ENCODE measurements around the gene IL17RE. TPM values are rescaled to one million over a fixed set of nuclear protein-coding genes. Genes with fewer than 3 reads are reported as not detected.

The IL17RE gene
- total and polyA plus RNA-seq, 2 experiments from 2014 or later, result 1.1 to 3.4 TPM

GRCh38 chr3:9911863-9912262 is 9.2 kb downstream of the IL17RE start (continued):
- TF ChIP-seq CREB1 (CRISPR knock-in tag; IDR thresholded peaks at IDR 0.05; ENCODE audit: low read depth), result no peak
- TF ChIP-seq NANOG (IDR thresholded peaks at IDR 0.05; ENCODE audit: borderline replicate concordance), result no peak
- TF ChIP-seq REST (IDR thresholded peaks at IDR 0.05; ENCODE audit: unreplicated experiment), result no peak
- no peak for TF ChIP-seq ZNF114 (CRISPR knock-in tag; IDR thresholded peaks at IDR 0.05)
- TF ChIP-seq EZH2phosphoT487 (IDR thresholded peaks at IDR 0.05; ENCODE audit: unreplicated experiment), result no peak

DNA sequence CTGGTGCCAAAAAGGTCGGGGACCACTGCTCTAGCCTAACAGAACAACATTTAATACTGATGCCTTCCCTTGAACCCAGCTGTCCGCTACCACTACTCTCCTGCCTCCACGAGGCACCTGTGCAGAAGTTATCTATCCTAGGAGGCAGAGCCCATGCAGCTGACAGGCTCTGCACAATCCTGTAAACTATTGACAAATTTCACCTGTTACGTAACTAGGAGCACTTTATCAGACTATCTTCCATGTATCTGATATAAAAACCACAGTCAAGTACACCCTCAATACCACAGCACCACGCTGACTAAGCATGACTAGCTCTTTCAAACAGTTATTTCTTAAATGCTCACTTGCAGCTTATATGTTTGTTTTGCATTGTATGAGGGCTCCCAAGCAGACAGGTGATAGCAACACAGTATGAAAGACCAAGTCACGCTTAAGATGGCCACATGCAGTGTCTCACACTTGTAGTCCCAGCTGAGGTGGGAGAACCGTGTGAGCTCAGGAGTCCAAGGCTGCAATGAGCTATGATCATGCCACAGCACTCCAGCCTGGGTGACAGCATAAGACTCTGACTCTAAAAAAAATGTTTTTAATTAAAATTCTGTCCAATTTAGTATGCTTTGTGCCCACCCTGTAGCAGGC is 9.8 kb downstream of the IL17RE start:
- ATAC-seq, result no peak
- no peaks in the 10 kb centered on the region for H3K79me2 ChIP-seq (replicated peaks; ENCODE audit: insufficient read depth)
- H3K27me3 ChIP-seq (ENCODE audit: insufficient read depth), result peaks cover 12% of the 10 kb centered on the region; the same call in 1 of the 2 replicates
- 0 out of 2 replicates have a peak, but pooled peaks cover 5% of the 10 kb centered on the region for H3F3A ChIP-seq (replicated peaks; ENCODE audit: low read depth)
- no peak overlapping the region for H3K4me2 ChIP-seq
- H3K4me3 ChIP-seq, result no peak overlapping the region
- no peaks in the 10 kb centered on the region for H3K36me3 ChIP-seq (ENCODE audit: insufficient read depth)
- H3K27me3 Mint-ChIP-seq (ENCODE audit: insufficient read depth, low read depth, poor library complexity), result peaks cover 8% of the 10 kb centered on the region
- no peak for DNase-seq (ENCODE audit: low spot score)
- 0 out of 2 replicates have a peak, but pooled peaks cover 4% of the 10 kb centered on the region for H3K9me2 ChIP-seq (ENCODE audit: insufficient read depth)
- peaks cover 17% of the 10 kb centered on the region for H3K36me3 Mint-ChIP-seq (ENCODE audit: low read depth)
- no peak overlapping the region for H3K27ac Mint-ChIP-seq
- TF ChIP-seq ZNF114 (CRISPR knock-in tag; IDR thresholded peaks at IDR 0.05), result no peak
- TF ChIP-seq REST (IDR thresholded peaks at IDR 0.05; ENCODE audit: unreplicated experiment), result no peak
- no peak for TF ChIP-seq POLR2AphosphoS5 (IDR thresholded peaks at IDR 0.05; ENCODE audit: low read depth)
- TF ChIP-seq, protein P1, sequence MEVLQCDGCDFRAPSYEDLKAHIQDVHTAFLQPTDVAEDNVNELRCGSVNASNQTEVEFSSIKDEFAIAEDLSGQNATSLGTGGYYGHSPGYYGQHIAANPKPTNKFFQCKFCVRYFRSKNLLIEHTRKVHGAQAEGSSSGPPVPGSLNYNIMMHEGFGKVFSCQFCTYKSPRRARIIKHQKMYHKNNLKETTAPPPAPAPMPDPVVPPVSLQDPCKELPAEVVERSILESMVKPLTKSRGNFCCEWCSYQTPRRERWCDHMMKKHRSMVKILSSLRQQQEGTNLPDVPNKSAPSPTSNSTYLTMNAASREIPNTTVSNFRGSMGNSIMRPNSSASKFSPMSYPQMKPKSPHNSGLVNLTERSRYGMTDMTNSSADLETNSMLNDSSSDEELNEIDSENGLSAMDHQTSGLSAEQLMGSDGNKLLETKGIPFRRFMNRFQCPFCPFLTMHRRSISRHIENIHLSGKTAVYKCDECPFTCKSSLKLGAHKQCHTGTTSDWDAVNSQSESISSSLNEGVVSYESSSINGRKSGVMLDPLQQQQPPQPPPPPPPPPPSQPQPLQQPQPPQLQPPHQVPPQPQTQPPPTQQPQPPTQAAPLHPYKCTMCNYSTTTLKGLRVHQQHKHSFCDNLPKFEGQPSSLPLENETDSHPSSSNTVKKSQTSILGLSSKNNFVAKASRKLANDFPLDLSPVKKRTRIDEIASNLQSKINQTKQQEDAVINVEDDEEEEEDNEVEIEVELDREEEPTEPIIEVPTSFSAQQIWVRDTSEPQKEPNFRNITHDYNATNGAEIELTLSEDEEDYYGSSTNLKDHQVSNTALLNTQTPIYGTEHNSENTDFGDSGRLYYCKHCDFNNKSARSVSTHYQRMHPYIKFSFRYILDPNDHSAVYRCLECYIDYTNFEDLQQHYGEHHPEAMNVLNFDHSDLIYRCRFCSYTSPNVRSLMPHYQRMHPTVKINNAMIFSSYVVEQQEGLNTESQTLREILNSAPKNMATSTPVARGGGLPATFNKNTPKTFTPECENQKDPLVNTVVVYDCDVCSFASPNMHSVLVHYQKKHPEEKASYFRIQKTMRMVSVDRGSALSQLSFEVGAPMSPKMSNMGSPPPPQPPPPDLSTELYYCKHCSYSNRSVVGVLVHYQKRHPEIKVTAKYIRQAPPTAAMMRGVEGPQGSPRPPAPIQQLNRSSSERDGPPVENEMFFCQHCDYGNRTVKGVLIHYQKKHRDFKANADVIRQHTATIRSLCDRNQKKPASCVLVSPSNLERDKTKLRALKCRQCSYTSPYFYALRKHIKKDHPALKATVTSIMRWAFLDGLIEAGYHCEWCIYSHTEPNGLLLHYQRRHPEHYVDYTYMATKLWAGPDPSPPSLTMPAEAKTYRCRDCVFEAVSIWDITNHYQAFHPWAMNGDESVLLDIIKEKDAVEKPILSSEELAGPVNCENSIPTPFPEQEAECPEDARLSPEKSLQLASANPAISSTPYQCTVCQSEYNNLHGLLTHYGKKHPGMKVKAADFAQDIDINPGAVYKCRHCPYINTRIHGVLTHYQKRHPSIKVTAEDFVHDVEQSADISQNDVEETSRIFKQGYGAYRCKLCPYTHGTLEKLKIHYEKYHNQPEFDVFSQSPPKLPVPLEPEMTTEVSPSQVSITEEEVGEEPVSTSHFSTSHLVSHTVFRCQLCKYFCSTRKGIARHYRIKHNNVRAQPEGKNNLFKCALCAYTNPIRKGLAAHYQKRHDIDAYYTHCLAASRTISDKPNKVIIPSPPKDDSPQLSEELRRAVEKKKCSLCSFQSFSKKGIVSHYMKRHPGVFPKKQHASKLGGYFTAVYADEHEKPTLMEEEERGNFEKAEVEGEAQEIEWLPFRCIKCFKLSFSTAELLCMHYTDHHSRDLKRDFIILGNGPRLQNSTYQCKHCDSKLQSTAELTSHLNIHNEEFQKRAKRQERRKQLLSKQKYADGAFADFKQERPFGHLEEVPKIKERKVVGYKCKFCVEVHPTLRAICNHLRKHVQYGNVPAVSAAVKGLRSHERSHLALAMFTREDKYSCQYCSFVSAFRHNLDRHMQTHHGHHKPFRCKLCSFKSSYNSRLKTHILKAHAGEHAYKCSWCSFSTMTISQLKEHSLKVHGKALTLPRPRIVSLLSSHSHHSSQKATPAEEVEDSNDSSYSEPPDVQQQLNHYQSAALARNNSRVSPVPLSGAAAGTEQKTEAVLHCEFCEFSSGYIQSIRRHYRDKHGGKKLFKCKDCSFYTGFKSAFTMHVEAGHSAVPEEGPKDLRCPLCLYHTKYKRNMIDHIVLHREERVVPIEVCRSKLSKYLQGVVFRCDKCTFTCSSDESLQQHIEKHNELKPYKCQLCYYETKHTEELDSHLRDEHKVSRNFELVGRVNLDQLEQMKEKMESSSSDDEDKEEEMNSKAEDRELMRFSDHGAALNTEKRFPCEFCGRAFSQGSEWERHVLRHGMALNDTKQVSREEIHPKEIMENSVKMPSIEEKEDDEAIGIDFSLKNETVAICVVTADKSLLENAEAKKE (CRISPR knock-in tag; IDR thresholded peaks at IDR 0.05), result no peak
- H2AFZ ChIP-seq, result no peak overlapping the region
- H3K4me3 Mint-ChIP-seq, result no peak overlapping the region
- H3K4me1 Mint-ChIP-seq, result peaks cover 15% of the 10 kb centered on the region
- H4K20me1 ChIP-seq (replicated peaks; ENCODE audit: insufficient read depth), result no peaks in the 10 kb centered on the region
- H3K9me3 Mint-ChIP-seq, result peaks cover 19% of the 10 kb centered on the region
- H3K27ac ChIP-seq (ENCODE audit: low read depth), result no peak overlapping the region
- peaks cover 14% of the 10 kb centered on the region for H3K4me1 ChIP-seq (ENCODE audit: insufficient read depth)
